Esophagus squamous epithelium (tissue), 4 donors: ENCODE measurements around the gene OST4.

Source experiments
- POLR2A ChIP-seq, 4 donors: fragments of 450-650 bp; IDR thresholded peaks; one replicate each; pipeline ENCODE4 v1.6.1; 2017; ENCODE audit warnings: antibody characterized with exemption in 4 of 4, mild to moderate bottlenecking in 4 of 4, moderate library complexity in 3 of 4
- TF ChIP-seq, protein P1 (sequence below), 6 experiments: fragments of 450-650 bp in 4 of 6; fragments of 200-600 bp in 2 of 6; sonication (generic) in 2 of 6; IDR thresholded peaks; one replicate each; pipeline ENCODE4 v1.5.1; 2016 to 2019; ENCODE audit warnings: antibody characterized with exemption in 6 of 6, mild to moderate bottlenecking in 4 of 6, moderate library complexity in 4 of 6

DNA sequence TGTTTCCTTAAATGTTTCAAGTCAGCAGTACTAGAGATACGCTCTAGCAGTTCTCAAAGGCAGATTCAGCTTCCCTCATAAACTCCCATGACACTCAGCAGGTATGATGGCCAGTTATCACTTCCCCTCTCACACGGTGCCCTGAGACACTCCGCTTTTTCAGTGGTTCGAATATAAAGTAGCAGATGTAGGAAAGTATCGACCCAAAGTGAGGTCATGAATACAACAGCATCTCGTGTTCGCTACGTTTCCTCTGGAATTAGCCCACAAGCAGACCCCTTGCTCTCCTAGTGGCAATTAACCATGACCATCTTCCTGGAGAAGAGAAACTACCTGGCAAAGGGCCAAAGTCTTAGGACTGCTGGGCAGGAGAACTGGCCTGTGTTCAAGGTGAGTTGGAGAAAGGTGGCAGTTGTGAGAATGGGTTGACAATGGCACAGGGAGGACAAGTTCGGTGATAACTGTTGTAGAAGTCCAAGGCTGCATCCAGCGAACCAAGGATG, 29.2 kb downstream of the OST4 start:
- no peak for TF ChIP-seq POLR2A (IDR thresholded peaks at IDR 0.05)
- TF ChIP-seq, protein P1, sequence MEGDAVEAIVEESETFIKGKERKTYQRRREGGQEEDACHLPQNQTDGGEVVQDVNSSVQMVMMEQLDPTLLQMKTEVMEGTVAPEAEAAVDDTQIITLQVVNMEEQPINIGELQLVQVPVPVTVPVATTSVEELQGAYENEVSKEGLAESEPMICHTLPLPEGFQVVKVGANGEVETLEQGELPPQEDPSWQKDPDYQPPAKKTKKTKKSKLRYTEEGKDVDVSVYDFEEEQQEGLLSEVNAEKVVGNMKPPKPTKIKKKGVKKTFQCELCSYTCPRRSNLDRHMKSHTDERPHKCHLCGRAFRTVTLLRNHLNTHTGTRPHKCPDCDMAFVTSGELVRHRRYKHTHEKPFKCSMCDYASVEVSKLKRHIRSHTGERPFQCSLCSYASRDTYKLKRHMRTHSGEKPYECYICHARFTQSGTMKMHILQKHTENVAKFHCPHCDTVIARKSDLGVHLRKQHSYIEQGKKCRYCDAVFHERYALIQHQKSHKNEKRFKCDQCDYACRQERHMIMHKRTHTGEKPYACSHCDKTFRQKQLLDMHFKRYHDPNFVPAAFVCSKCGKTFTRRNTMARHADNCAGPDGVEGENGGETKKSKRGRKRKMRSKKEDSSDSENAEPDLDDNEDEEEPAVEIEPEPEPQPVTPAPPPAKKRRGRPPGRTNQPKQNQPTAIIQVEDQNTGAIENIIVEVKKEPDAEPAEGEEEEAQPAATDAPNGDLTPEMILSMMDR (IDR thresholded peaks at IDR 0.05), result no peak
